Kidney epithelial cell (primary cell): ENCODE measurements around the gene PPP1R12B. TPM values are rescaled to one million over a fixed set of nuclear protein-coding genes. Genes with fewer than 3 reads are reported as not detected.
"Not testable (repeated sequence)": the region's sequence is repeated elsewhere in the genome, so short reads cannot be mapped to it uniquely, and the experiment has no call there.

Source experiments
- DNase-seq: peaks from one replicate; pipeline ENCODE4 v3.0.0-alpha.2; 2010; ENCODE audit warnings: low read depth
- H3K27me3 ChIP-seq: 2 replicates; pipeline ENCODE4 v1.6.0; 2011; ENCODE audit warnings: low read length; ENCODE audit not compliant: control insufficient read depth, insufficient read depth
- H3K36me3 ChIP-seq: 2 replicates; pipeline ENCODE4 v1.5.1; 2011; ENCODE audit warnings: low read length; ENCODE audit not compliant: control insufficient read depth, insufficient read depth
- H3K4me3 ChIP-seq: 2 replicates; pipeline ENCODE4 v1.5.1; 2011; ENCODE audit warnings: low read depth, mild to moderate bottlenecking, control low read depth, low read length
- total RNA-seq: library from RNA; depleted of rRNA; stranded (reverse); fragments of >200 nt; gene quantifications from 2 replicates; pipeline ENCODE4 v1.2.3, GENCODE V29; 2015
- TF ChIP-seq, protein P1 (sequence below): IDR thresholded peaks from 2 replicates; pipeline ENCODE4 v1.5.1; 2011; ENCODE audit warnings: mild to moderate bottlenecking, moderate library complexity, low read length, control low read depth, inconsistent platforms; ENCODE audit not compliant: insufficient read depth, poor library complexity, severe bottlenecking

Gene PPP1R12B
- total RNA-seq, 1 donor from 2014 or later: 6.8 TPM

DNA sequence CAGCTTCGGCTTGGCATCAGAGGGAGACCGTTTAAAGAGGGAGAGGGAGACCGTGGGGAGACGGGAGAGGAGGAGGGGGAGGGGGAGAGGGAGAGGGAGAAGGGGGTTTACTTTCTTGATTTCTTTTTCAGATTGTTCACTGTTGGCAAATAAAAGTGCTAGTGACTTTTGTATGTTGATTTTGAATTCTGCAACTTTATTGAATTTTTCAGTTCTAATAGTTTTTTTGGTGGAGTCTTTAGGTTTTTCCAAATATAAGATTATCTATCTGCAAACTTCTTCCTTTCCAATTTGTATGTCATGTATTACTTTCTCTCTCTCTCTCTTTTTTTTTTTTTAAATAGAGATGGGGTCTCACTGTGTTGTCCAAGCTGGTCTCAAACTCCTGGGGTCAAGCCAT, 104.0 kb downstream of the PPP1R12B start:
- H3K27me3 ChIP-seq: no peaks in the 10 kb centered on the region
- H3K36me3 ChIP-seq: no peaks in the 10 kb centered on the region
- no peak overlapping the region for H3K4me3 ChIP-seq
- TF ChIP-seq, protein P1, sequence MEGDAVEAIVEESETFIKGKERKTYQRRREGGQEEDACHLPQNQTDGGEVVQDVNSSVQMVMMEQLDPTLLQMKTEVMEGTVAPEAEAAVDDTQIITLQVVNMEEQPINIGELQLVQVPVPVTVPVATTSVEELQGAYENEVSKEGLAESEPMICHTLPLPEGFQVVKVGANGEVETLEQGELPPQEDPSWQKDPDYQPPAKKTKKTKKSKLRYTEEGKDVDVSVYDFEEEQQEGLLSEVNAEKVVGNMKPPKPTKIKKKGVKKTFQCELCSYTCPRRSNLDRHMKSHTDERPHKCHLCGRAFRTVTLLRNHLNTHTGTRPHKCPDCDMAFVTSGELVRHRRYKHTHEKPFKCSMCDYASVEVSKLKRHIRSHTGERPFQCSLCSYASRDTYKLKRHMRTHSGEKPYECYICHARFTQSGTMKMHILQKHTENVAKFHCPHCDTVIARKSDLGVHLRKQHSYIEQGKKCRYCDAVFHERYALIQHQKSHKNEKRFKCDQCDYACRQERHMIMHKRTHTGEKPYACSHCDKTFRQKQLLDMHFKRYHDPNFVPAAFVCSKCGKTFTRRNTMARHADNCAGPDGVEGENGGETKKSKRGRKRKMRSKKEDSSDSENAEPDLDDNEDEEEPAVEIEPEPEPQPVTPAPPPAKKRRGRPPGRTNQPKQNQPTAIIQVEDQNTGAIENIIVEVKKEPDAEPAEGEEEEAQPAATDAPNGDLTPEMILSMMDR: no peak
- DNase-seq: no peak

DNA sequence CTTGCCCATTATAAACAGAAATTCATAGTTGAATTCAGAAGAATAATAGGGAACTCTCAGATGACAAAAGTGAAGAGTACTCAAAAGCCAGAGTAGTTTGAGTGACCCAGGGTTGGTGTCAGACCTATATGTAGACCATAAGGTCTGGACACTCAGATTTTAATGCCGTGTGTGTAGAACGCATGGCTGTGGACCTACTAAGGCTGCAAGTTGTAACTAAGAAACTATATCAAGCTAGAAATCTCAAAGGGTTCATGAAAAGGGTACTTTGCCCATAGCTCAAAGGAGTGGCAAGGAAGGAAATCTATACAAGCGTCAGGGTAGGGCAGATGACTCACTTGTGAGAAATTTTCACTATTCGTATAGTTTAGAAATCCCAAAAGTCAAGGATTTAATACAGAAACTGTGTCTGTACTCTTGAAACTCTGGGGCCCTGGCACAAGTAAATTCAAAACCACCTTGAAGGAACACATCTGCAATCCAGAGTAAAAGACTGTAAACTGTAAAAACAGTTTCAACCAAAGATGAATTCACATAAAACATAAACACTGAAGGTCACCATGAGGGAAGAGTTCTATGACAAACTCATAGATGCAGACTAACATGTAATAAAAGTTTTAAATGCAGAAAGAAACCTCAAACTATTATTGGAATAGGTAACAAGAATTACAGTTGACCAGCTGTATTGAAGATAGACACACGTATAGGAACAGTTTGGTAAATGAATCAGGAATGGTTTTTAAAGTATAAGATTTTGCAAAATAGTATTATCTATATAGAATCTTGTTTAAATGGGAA, 108.1 kb downstream of the PPP1R12B start:
- H3K36me3 ChIP-seq, H3K27me3 ChIP-seq, DNase-seq, H3K4me3 ChIP-seq: not testable (repeated sequence)

DNA sequence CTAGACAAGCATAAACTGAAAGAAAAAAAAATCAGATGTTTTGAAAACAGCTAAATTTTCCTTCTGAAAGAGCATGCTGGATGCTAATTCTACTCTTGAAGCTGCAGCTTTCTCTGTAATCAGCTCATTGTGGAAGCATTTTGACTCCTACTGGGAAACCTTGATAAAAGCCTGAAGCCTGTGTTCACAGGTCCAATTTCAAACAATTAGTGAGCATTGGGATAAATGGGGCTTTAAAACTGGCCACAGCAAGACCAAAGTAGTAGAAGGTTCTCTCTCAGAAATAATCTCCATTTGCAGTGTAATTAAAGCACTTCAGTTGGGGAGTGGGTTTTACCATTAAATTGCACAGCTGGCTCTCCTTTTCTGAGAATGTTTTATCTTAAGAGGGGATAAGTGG, 110.2 kb downstream of the PPP1R12B start:
- not testable (repeated sequence) for DNase-seq, H3K36me3 ChIP-seq, H3K4me3 ChIP-seq, H3K27me3 ChIP-seq

DNA sequence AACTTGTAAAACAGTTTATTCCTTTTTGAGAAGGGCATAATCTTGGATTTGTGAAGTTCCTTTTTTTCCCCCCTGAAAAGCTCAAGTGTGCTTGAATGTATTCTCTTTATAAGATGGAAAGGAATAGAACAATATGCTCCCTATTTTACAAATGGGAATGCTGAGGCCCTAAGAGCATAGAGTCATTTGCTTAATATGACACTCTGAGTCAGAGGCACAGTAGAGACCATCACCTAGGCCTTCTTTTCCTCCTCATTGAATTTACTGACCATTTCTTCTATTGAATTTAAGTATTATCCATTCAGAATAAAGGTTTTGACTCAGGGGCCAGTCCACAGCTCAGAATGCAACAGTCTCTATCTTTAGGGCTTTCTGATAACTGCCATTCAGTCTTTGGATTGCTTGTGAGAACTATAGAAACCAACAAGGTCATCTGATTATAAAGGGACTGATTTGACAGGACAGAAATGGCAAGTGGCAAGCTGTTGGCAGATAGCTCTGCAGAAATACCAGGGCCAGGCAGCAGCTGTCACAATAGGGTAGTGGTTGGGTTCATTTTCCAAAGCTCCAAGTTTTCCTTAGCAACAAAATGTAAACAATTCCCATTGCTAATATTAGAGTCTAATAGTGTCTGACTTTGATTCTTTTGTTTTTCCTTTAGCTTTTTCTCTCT, 111.1 kb downstream of the PPP1R12B start:
- not testable (repeated sequence) for H3K36me3 ChIP-seq, H3K4me3 ChIP-seq, H3K27me3 ChIP-seq, DNase-seq

DNA sequence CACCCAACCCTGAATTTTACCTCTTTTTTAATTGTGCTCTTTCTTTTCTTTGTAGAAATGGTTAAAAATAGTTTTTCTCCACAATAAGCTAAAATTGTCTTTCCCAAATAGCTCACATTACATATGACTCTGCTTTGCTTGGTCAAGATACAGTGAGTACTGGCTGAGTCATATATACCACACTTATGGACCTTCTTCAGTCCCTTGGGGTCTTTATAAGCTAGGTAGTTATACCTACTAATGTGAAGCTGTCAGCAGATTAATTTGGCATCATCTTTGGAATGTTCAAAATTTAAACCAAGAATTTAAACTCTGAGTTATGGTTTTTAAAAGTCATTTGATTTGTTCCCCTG, 111.6 kb downstream of the PPP1R12B start:
- not testable (repeated sequence) for H3K4me3 ChIP-seq, H3K36me3 ChIP-seq, H3K27me3 ChIP-seq, DNase-seq

DNA sequence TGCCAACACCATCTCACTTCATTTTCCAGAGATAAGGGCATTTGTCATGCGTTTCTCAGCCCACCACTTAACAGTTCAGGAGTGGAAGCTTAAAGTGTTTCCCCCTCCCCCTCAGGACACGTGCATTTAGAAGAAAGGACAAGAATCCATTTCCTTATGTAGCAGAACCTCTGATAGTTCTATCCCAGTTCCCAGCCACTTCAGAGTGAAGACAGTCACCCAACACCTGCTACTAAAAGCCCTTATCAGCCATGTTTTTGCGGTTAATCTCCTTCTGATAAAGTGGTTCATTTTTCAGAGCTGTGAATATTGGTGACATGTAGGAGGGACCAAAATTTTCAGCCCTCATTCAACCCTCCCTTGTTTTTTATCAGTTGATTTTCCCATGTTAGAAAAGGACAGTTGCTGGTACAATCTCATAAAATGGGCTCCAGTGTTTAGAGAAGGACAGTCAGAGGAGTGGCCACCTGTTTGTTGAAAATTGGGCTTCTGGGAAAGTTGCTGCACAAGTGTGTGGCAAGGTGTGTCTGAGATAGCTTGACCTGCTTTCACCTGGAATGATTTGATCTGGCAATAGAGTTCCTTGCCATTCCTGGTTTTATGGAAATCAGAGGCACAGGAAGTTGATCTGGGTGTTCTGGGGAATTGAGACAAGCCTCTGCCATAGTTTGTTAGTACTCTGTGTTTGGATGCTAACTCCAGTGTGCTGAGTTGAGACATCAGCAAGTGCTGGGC, 114.0 kb downstream of the PPP1R12B start:
- TF ChIP-seq, protein P1: no peak
- no peak for DNase-seq
- Histone ChIP-seq H3K4me3 (no peak overlapping the region), H3K27me3 (no peaks in the 10 kb centered on the region), H3K36me3 (no peaks in the 10 kb centered on the region)

DNA sequence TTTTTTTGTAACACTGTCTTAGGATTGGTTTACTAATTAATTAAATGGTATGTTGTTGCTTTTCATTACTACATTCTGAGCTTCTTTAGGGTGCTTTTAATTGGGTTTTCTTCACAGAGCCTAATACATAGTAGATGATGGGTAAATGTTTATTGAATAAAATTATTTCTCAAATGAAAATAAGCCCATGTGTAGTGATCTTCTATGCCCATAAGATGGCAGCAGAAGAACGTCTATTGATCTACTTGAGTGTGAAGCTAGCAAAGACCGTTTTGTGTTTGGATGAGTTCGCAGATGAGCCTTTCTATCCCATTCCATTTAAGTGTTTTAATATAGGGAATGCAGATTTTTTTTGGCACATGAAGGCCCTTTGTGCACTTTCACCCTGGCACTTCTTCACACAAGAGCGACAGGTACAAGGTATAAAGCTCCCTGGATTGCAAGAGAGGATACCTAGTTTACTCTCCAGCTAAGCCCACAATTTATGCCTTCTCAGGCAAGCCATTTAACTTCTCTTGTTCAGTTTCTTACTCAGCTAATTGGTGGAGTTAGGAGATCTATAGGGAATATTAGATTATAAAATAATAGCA, 115.7 kb downstream of the PPP1R12B start:
- DNase-seq, H3K36me3 ChIP-seq, H3K27me3 ChIP-seq, H3K4me3 ChIP-seq: not testable (repeated sequence)
- TF ChIP-seq, protein P1: peak; percentile 46

DNA sequence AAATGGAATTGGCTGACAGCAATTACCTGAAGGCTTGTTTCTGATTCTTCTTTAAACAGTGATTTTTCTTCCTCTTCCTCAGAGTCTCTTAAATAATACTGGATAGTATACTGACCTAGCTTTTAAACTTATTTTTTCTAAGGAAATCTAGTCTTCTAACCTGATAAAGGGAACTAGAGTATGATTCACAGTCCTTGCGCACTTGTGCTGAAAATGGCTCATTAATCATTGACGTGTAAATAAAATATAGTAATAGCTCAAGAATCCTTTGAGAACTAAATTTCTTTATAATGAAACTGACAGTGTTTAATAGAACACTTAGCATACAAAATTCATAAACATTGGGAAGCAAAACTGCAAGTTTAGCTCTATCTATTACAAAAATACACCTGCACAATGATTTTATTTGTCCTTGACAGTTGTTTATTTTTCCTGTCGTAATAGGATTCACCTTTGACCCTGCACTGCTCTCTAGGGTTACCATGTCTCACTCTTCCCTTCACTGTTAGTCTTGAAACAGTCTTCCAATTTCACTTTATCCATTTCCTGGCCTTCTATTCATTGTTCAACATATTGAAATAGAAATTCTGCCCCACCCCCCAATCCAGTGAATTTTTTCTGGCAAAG, 117.3 kb downstream of the PPP1R12B start:
- not testable (repeated sequence) for H3K27me3 ChIP-seq, H3K4me3 ChIP-seq, DNase-seq, H3K36me3 ChIP-seq

DNA sequence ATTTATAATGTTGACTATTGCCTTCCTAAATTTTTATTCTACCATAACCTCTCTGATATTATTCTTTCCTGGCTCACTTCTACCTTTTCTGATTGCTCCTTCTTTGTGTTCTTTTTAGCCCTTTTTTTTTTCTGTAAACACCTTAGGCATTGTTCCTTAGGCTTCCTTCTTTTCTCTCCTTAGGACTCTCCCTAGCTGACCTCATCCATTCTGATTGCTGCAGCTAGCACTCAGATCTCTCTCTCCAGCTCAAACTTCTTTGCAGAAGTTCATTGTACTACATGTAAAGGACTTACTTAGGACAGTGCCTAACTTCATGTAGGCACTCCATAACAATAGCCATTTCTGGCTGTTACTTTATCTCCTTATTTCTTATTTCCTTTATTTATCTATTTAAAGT, 117.8 kb downstream of the PPP1R12B start:
- not testable (repeated sequence) for H3K4me3 ChIP-seq, H3K27me3 ChIP-seq, H3K36me3 ChIP-seq, DNase-seq

DNA sequence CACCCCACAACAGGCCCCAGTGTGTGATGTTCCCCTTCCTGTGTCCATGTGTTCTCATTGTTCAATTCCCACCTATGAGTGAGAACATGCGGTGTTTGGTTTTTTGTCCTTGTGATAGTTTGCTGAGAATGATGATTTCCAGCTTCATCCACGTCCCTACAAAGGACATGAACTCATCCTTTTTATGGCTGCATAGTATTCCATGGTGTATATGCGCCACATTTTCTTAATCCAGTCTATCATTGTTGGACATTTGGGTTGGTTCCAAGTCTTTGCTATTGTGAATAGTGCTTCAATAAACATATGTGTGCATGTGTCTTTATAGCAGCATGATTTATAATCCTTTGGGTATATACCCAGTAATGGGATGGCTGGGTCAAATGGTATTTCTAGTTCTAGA, 118.9 kb downstream of the PPP1R12B start:
- not testable (repeated sequence) for H3K36me3 ChIP-seq

DNA sequence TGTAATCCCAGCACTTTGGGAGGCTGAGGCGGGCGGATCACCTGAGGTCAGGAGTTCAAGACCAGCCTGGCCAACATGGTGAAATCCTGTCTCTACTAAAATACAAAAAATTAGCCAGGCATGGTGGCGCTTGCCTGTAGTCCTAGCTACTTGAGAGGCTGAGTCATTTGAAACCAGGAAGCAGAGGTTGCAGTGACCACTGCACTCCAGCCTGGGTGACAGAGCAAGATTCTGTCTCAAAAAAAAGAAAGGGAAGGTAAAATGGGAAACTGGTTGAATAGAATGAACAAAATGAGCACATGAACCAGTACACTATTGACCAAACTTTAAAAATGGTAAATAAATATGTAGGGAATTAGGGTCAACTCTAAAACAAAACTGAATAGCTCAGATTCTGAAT, 120.2 kb downstream of the PPP1R12B start:
- H3K27me3 ChIP-seq, DNase-seq, H3K4me3 ChIP-seq, H3K36me3 ChIP-seq: not testable (repeated sequence)

More for the DNA sequence above, 118.9 kb downstream of the PPP1R12B start:
- DNase-seq, H3K4me3 ChIP-seq, H3K27me3 ChIP-seq: not testable (repeated sequence)
